Neural progenitor cell (in vitro differentiated cells): ENCODE data around the gene ARHGAP26.

Source experiments
- EZH2 ChIP-seq: fragments of 200-600 bp; sonication (generic); IDR thresholded peaks from 2 replicates; pipeline ENCODE4 v1.6.1; 2017; ENCODE audit warnings: antibody characterized with exemption, mild to moderate bottlenecking, moderate library complexity
- EZH2phosphoT487 ChIP-seq: fragments of 200-600 bp; sonication (generic); IDR thresholded peaks from 2 replicates; pipeline ENCODE4 v1.6.1; 2017; ENCODE audit warnings: antibody characterized with exemption
- TF ChIP-seq, protein P1 (sequence below): fragments of 200-600 bp; sonication (generic); IDR thresholded peaks from 2 replicates; pipeline ENCODE4 v1.5.1; 2017; ENCODE audit warnings: antibody characterized with exemption, mild to moderate bottlenecking

GRCh38 chr5:143105216-143105905 is 335.2 kb downstream of the ARHGAP26 start:
- TF ChIP-seq EZH2phosphoT487 (no peak), EZH2 (no peak)
- TF ChIP-seq, protein P1, sequence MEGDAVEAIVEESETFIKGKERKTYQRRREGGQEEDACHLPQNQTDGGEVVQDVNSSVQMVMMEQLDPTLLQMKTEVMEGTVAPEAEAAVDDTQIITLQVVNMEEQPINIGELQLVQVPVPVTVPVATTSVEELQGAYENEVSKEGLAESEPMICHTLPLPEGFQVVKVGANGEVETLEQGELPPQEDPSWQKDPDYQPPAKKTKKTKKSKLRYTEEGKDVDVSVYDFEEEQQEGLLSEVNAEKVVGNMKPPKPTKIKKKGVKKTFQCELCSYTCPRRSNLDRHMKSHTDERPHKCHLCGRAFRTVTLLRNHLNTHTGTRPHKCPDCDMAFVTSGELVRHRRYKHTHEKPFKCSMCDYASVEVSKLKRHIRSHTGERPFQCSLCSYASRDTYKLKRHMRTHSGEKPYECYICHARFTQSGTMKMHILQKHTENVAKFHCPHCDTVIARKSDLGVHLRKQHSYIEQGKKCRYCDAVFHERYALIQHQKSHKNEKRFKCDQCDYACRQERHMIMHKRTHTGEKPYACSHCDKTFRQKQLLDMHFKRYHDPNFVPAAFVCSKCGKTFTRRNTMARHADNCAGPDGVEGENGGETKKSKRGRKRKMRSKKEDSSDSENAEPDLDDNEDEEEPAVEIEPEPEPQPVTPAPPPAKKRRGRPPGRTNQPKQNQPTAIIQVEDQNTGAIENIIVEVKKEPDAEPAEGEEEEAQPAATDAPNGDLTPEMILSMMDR, result no peak
